Activated CD8-positive, alpha-beta memory T cell treated with anti-CD3 and anti-CD28 coated beads, Interleukin-2, amount 50 U/mL, for 24 hours (primary cell): ENCODE results near the gene SIRT5.

Experiments
- DNase-seq: peaks from one replicate; pipeline ENCODE4 v3.0.0-alpha.2; 2020; ENCODE audit errors: extremely low read depth

SIRT5 gene

GRCh38 chr6:13635948-13636658, 61.7 kb downstream of the SIRT5 start:
- no peak for DNase-seq

DNA sequence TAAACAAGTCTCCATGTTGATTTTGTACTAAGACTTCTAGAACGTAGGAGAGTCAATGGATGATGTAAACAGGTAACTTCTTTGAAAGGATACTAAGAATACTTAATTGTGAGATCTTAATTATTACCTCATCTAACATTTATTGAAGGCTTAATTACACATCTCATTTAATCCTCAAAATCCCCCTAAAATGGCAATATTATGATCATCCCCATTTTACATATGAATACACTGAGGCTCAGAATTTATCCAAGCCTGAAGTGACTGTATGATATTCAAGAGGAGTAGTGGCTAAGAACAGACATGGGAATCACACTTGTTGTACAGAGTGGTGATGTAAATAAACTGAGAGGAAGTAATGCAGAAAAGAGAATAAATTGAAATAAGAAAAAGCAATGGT, 63.6 kb downstream of the SIRT5 start:
- DNase-seq, result no peak

- DNase-seq, result no peak
Observed at GRCh38 chr6:13638626-13639025, 64.2 kb downstream of the SIRT5 start.

DNA sequence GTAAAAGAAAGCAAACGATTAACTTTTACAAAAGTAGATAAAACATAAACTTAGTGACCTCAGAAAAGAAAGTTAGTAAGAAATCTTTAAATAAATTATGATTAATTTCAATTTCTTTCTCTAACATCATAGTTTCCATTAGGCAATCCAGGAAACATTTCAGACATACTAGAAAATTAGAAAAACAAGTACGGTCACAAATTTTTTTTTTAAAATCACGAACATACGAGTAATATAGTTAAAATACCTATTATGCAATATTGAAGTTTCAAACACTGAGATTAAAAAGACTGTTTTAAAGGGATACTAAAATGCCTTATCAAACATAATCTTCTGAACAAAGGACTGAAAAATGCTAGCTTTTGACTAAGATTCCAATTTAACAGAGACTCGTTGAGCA, 66.9 kb downstream of the SIRT5 start:
- no peak for DNase-seq

DNA sequence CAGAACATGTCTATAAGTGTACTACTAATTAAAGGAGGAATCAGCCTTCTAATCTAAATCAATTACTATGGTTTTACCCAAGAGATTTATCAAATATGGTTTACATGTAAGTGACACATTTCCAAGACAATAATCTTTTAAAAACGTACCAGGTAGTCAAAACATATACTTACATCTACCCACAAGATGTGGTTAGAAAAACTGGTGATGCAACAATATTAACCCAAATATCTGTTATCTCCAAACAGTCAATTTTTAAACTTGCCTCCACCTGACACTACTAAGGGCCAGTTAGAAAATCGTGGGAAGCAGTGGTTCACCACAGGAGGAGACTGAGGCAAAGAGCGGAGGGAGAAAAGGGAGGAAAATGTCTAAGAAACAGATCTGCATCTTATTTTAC, 68.7 kb downstream of the SIRT5 start:
- DNase-seq, result no peak

GRCh38 chr6:13648850-13649249, 74.4 kb downstream of the SIRT5 start:
- DNase-seq, result no peak

DNA sequence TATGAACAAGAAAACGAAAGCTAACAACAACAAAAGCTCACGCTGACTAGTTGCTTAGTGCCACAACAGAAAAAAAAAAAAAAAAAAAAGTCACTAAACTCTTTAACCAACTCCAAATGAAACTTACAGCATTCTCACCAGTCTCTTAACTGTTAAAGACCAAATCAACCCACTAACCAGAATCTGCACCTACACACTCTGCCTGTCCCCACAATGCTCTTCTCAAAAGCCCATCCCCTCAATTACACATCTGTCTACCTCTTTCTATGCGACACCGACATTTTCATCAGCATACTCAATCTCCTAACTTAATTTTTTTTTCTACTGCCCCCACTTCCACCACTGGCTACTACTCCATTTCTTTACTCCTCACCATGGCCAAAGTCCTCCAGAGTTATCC, 75.0 kb downstream of the SIRT5 start:
- DNase-seq, result no peak

DNA sequence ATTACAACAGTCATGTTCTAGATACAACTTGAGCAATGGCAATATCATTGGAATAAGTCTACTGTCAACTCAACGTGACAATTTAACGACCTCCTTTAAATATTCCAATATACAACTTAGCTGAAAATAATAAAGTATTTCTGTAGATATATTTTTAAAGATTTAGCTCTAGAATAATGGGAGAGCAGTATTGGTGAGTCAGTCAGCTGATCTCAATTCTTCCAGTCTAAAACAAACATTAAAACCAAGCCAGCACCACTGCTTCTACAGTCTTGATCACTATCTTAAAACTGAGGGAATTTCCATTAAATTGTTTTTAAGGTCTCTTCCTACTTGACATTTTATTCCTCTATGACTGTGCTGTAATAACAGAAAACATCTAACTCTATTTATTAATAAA, 78.9 kb downstream of the SIRT5 start:
- DNase-seq, result no peak

DNA sequence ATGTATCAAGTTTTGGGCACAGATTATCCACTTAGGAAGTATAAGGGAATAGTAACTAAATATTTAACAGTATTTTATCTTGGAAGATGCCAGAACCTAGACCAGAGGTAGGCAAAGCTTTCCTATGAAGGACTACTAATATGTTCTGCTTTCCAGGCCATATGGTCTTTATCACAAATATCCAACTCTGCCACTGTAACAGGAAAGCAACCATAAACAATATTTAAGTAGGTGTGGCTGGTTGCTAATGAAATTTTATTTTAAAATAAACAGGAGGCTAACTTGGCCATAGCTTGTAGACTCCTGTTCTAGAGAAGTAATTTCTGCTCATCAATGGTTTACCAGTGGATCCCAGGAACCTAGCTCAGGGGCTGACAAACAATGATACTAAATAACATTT, 80.1 kb downstream of the SIRT5 start:
- no peak for DNase-seq

DNA sequence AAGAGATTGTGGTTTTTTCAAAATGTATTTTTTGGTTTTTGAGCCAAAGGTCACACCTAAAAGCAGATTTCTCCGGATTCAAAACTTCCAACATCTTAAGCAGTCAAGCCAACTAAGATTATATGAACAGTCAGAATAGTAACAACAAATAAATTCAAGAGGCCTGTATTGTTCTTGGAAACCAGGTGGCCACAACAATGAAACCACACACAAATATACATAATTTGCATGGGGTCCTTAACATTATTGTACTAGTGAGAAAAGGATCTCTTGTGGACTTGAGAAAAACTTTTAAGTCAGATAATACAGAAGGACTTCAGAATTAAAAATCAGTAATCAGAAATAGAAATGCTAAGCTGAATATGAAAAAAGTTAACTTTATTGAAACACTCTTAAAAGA, 81.3 kb downstream of the SIRT5 start:
- DNase-seq, result no peak

DNA sequence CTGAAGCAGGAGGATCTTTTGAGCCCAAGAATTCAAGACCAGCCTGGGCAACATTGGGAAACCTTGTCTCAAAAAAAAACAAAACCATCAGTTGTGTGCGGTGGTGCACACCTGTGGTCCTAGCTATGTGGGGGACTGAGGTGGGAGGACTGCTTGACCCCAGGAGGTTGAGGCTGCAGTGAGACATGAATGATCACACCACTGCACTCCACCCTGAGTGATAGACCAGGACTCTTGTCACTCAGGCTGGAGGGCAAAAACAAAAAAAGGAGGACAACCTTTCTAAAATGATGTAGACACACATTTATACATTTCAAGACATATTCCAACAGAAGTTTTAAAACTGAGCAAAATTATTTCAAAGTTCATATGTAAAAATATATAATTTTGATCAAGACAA, 85.9 kb downstream of the SIRT5 start:
- no peak for DNase-seq

DNA sequence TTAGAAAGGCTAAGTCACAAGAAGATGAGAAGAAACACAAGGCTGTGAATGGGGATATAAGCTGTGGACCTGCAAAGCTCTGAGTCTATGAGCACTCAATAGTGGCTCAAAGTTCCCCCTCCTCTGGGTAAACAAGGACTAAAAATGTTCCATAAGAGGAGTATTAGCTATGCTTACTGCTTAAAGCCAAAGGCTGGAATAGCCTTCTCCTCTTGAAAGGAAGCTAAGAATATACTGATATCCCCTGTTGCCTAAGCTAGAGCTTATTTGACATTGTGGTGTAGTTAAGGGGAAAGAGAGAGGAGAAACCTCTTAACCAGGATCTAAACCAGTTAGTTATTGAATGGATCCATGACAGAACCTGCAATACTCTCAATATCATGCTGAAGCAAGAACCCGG, 86.5 kb downstream of the SIRT5 start:
- no peak for DNase-seq

GRCh38 chr6:13661647-13662046, 87.2 kb downstream of the SIRT5 start:
- DNase-seq, result no peak

DNA sequence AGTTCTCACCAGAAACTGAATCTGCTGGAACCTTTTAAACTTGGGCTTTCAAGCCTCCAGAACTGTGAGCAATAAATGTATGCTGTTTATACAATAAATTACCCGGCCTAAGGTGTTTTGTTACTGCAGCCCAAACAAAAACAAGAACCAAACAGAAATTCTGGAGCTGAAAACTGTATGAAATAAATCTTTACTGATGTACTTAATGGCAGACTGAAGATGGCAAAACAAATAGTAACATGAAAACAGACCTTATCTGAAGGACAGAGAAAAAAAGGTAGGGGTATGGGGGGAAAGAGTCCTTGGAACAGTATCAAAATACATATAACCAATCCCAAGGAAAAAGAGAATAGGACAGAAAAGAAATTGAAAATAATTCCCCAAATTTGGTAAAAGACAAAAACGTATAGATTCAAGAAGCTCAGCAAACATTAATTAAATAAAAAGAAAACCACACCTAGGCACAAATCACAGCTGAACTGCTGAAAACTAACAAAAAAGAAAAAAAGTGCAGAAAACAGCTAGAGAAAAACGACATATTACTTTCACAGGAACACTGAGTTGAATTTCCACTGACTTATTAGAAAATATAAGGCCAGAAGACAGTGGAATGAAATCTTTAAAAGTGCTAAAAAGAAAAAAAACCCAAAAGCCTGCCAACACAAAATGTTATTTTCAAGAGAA, 88.4 kb downstream of the SIRT5 start:
- no peak for DNase-seq

- no peak for DNase-seq
Observed at GRCh38 chr6:13663986-13664385, 89.6 kb downstream of the SIRT5 start.
